ENCODE data around the gene PTPN4. TPM values are rescaled to one million over a fixed set of nuclear protein-coding genes. Genes with fewer than 3 reads are reported as not detected.

Gene PTPN4
- total RNA-seq, 1 experiment from 2014 or later: 44.5 TPM

- ChIA-PET POLR2A (ENCODE audit: unreplicated experiment) (no interaction called here), CTCF (no interaction called here)
- intact Hi-C loops (cut with micrococcal nuclease): no loop called here
- H3K9ac ChIP-seq (ENCODE audit: low read length): no peak overlapping the region
- BruUV-seq (replicated peaks): no TSS peak
- no peaks in the 10 kb centered on the region for H3K9me2 ChIP-seq (replicated peaks; ENCODE audit: low read length)
- H3F3A ChIP-seq (ENCODE audit: low read length, unreplicated experiment): no peaks in the 10 kb centered on the region
- H2AFZ ChIP-seq (ENCODE audit: low read length): no peak overlapping the region
- TF ChIP-seq CTCF (conservative IDR thresholded peaks at IDR 0.05; ENCODE audit: low read depth, low read length) (no peak), EZH2 (IDR thresholded peaks at IDR 0.05; ENCODE audit: low read length, unreplicated experiment) (no peak), EZH2phosphoT487 (IDR thresholded peaks at IDR 0.05; ENCODE audit: borderline replicate concordance, low read length) (no peak)
- no peak overlapping the region for H3K27ac ChIP-seq (ENCODE audit: low read length)
- H3K36me3 ChIP-seq (ENCODE audit: low read depth, low read length): no peaks in the 10 kb centered on the region
- ATAC-seq: peak; percentile 13; the same call in 1 of the 2 replicates
- H3K27me3 ChIP-seq (ENCODE audit: low read length): no peaks in the 10 kb centered on the region
- H3K4me3 ChIP-seq (ENCODE audit: low read length): no peak overlapping the region
- no peaks in the 10 kb centered on the region for H4K20me1 ChIP-seq (ENCODE audit: low read length)
- no peak for DNase-seq
- 0 out of 2 replicates have a peak, but pooled peaks cover 4% of the 10 kb centered on the region for H3K4me1 ChIP-seq (ENCODE audit: insufficient read depth, low read length)
- H3K4me2 ChIP-seq (ENCODE audit: low read length): no peak overlapping the region
- no peaks in the 10 kb centered on the region for H3K9me3 ChIP-seq (ENCODE audit: low read length)
- H3K79me2 ChIP-seq (ENCODE audit: low read length): peaks cover 15% of the 10 kb centered on the region; the same call in 1 of the 2 replicates
These were observed 78.5 kb downstream of the PTPN4 start for GRCh38 chr2:119838179-119838578.

GRCh38 chr2:119841550-119841949, 81.8 kb downstream of the PTPN4 start:
- Histone ChIP-seq H3F3A (ENCODE audit: low read length, unreplicated experiment) (no peaks in the 10 kb centered on the region), H2AFZ (ENCODE audit: low read length) (no peak overlapping the region), H3K36me3 (ENCODE audit: low read depth, low read length) (no peaks in the 10 kb centered on the region), H3K9me3 (ENCODE audit: low read length) (no peaks in the 10 kb centered on the region), H3K9me2 (replicated peaks; ENCODE audit: low read length) (no peaks in the 10 kb centered on the region), H4K20me1 (ENCODE audit: low read length) (no peaks in the 10 kb centered on the region), H3K27me3 (ENCODE audit: low read length) (no peaks in the 10 kb centered on the region), H3K9ac (ENCODE audit: low read length) (no peak overlapping the region), H3K4me3 (ENCODE audit: low read length) (no peak overlapping the region), H3K27ac (ENCODE audit: low read length) (no peak overlapping the region), H3K4me2 (ENCODE audit: low read length) (no peak overlapping the region), H3K4me1 (ENCODE audit: insufficient read depth, low read length) (0 out of 2 replicates have a peak, but pooled peaks cover 4% of the 10 kb centered on the region), H3K79me2 (ENCODE audit: low read length) (peaks cover 17% of the 10 kb centered on the region)
- no TSS peak for BruUV-seq (replicated peaks)
- CTCF ChIA-PET: no interaction called here
- intact Hi-C loops (cut with micrococcal nuclease): no loop called here
- peak; percentile 38; the same call in 1 of the 2 replicates for ATAC-seq
- no peak for TF ChIP-seq EZH2phosphoT487 (IDR thresholded peaks at IDR 0.05; ENCODE audit: borderline replicate concordance, low read length)
- TF ChIP-seq CTCF (conservative IDR thresholded peaks at IDR 0.05; ENCODE audit: low read depth, low read length): no peak
- TF ChIP-seq EZH2 (IDR thresholded peaks at IDR 0.05; ENCODE audit: low read length, unreplicated experiment): no peak
- POLR2A ChIA-PET (ENCODE audit: unreplicated experiment): no interaction called here
- no peak for DNase-seq

- Histone ChIP-seq H3K79me2 (ENCODE audit: low read length) (peaks cover 40% of the 10 kb centered on the region), H3K4me3 (ENCODE audit: low read length) (no peak overlapping the region), H3K9me3 (ENCODE audit: low read length) (no peaks in the 10 kb centered on the region), H3K36me3 (ENCODE audit: low read depth, low read length) (peaks cover 5% of the 10 kb centered on the region), H3K4me2 (ENCODE audit: low read length) (no peak overlapping the region), H3K27ac (ENCODE audit: low read length) (no peak overlapping the region), H3K27me3 (ENCODE audit: low read length) (no peaks in the 10 kb centered on the region), H4K20me1 (ENCODE audit: low read length) (no peaks in the 10 kb centered on the region), H2AFZ (ENCODE audit: low read length) (no peak overlapping the region), H3K4me1 (ENCODE audit: insufficient read depth, low read length) (0 out of 2 replicates have a peak, but pooled peaks cover 4% of the 10 kb centered on the region), H3K9me2 (replicated peaks; ENCODE audit: low read length) (no peaks in the 10 kb centered on the region), H3K9ac (ENCODE audit: low read length) (no peak overlapping the region), H3F3A (ENCODE audit: low read length, unreplicated experiment) (no peaks in the 10 kb centered on the region)
- ChIA-PET CTCF (no interaction called here), POLR2A (ENCODE audit: unreplicated experiment) (no interaction called here)
- ATAC-seq: no peak
- TF ChIP-seq CTCF (conservative IDR thresholded peaks at IDR 0.05; ENCODE audit: low read depth, low read length) (no peak), EZH2 (IDR thresholded peaks at IDR 0.05; ENCODE audit: low read length, unreplicated experiment) (no peak), EZH2phosphoT487 (IDR thresholded peaks at IDR 0.05; ENCODE audit: borderline replicate concordance, low read length) (no peak)
- no peak for DNase-seq
- intact Hi-C loops (cut with micrococcal nuclease): no loop called here
- BruUV-seq (replicated peaks): no TSS peak
These were observed 86.3 kb downstream of the PTPN4 start for GRCh38 chr2:119846021-119846420.
